HepG2 (cell line): ENCODE data around the gene TSEN54. TPM values are rescaled to one million over a fixed set of nuclear protein-coding genes. Genes with fewer than 3 reads are reported as not detected.

Experiments
- ATF5 ChIP-seq: sonication (generic); formaldehyde crosslinking; IDR thresholded peaks from 2 replicates; pipeline ENCODE4 v1.4.0; 2020; ENCODE audit warnings: mild to moderate bottlenecking, low read depth, missing genetic modification reagents
- ERF ChIP-seq: IDR thresholded peaks from 2 replicates; pipeline ENCODE4 v1.6.1; 2018; ENCODE audit warnings: missing biosample characterization, missing genetic modification reagents
- NFATC3 ChIP-seq: sonication (generic); formaldehyde crosslinking; IDR thresholded peaks from 2 replicates; pipeline ENCODE4 v1.5.1; 2020; ENCODE audit warnings: mild to moderate bottlenecking, missing genetic modification reagents
- POLR2AphosphoS2 ChIP-seq: IDR thresholded peaks from 2 replicates; pipeline ENCODE4 v1.6.1; 2011; ENCODE audit warnings: low read depth, low read length, improper control_type of control experiment
- RXRA ChIP-seq: sonication (generic); formaldehyde crosslinking; IDR thresholded peaks from 2 replicates; pipeline ENCODE4 v1.5.1; 2020; ENCODE audit warnings: missing genetic modification reagents
- SIN3B ChIP-seq: fragments of 150-350 bp; IDR thresholded peaks from 2 replicates; pipeline ENCODE4 v1.6.1; 2014; ENCODE audit warnings: low read length
- SSRP1 ChIP-seq: IDR thresholded peaks from 2 replicates; pipeline ENCODE4 v1.6.1; 2016; ENCODE audit warnings: control low read depth
- SUZ12 ChIP-seq: fragments of 150-350 bp; IDR thresholded peaks from 2 replicates; pipeline ENCODE4 v1.6.1; 2014; ENCODE audit warnings: low read depth, low read length
- THAP9 ChIP-seq: sonication (generic); formaldehyde crosslinking; IDR thresholded peaks from 2 replicates; pipeline ENCODE4; 2020; ENCODE audit warnings: missing genetic modification reagents, mild to moderate bottlenecking, borderline replicate concordance
- TOE1 ChIP-seq: sonication (generic); formaldehyde crosslinking; IDR thresholded peaks from 2 replicates; pipeline ENCODE4 v1.4.0; 2020; ENCODE audit warnings: mild to moderate bottlenecking, missing genetic modification reagents
- ZNF34 ChIP-seq: sonication (generic); formaldehyde crosslinking; IDR thresholded peaks from 2 replicates; pipeline ENCODE4 v1.4.0; 2020; ENCODE audit warnings: mild to moderate bottlenecking, missing genetic modification reagents, borderline replicate concordance
- ZNF652 ChIP-seq: IDR thresholded peaks from 2 replicates; pipeline ENCODE4 v1.6.1; 2016; ENCODE audit warnings: low read depth, borderline replicate concordance
- ZNF850 ChIP-seq: sonication (generic); formaldehyde crosslinking; conservative IDR thresholded peaks from 2 replicates; pipeline ENCODE4 v1.9.0; 2021; ENCODE audit warnings: mild to moderate bottlenecking, missing genetic modification reagents
- ZSCAN31 ChIP-seq: sonication (generic); formaldehyde crosslinking; IDR thresholded peaks from 2 replicates; pipeline ENCODE4 v1.5.0; 2020; ENCODE audit warnings: low read depth, mild to moderate bottlenecking, missing genetic modification reagents
- polyA plus RNA-seq, 8 experiments: library from polyadenylated mRNA; depleted of rRNA in 3 of 8; stranded (reverse) in 7 of 8; unstranded in 1 of 8; fragments of >200 nt; fragmentation: Illumina TruSeq in 4 of 8; extraction: Trizol in 4 of 8; gene quantifications; 2 replicates each; pipeline versions ENCODE4 v1.2.1 to v1.2.3, GENCODE V29; 2011 to 2016; ENCODE audit warnings: low read depth in 4 of 8, missing spikeins in 1 of 8, mixed read lengths in 1 of 8; ENCODE audit not compliant: insufficient read depth in 1 of 8
- total RNA-seq, 5 experiments: library from RNA; depleted of rRNA; stranded (reverse); fragments of >200 nt; fragmentation: Illumina TruSeq; extraction: Trizol; gene quantifications; 2 replicates each; pipeline ENCODE4 v1.2.3, GENCODE V29; 2016; ENCODE audit warnings: low read depth in 1 of 5
- TF ChIP-seq, protein P1 (sequence below), 2 experiments: IDR thresholded peaks; 2 replicates each; pipeline ENCODE4 v1.6.1; 2011 to 2012; ENCODE audit warnings: low read length in 2 of 2, borderline replicate concordance in 1 of 2, low read depth in 1 of 2, mild to moderate bottlenecking in 1 of 2, moderate library complexity in 1 of 2
- TF ChIP-seq, protein P2 (sequence below): fragments of 450-650 bp; IDR thresholded peaks from 2 replicates; pipeline ENCODE4 v1.6.1; 2017; ENCODE audit warnings: mild to moderate bottlenecking
- TF ChIP-seq, protein P3 (sequence below): sonication (generic); formaldehyde crosslinking; IDR thresholded peaks from 2 replicates; pipeline ENCODE4 v1.5.1; 2020; ENCODE audit warnings: missing genetic modification reagents, mild to moderate bottlenecking, borderline replicate concordance

The TSEN54 gene
- total and polyA plus RNA-seq, 2 of the 13 experiments (the other 11 are each of a cell fraction or from before 2014, with no cell fraction given), result 62.9 to 63.3 TPM

DNA sequence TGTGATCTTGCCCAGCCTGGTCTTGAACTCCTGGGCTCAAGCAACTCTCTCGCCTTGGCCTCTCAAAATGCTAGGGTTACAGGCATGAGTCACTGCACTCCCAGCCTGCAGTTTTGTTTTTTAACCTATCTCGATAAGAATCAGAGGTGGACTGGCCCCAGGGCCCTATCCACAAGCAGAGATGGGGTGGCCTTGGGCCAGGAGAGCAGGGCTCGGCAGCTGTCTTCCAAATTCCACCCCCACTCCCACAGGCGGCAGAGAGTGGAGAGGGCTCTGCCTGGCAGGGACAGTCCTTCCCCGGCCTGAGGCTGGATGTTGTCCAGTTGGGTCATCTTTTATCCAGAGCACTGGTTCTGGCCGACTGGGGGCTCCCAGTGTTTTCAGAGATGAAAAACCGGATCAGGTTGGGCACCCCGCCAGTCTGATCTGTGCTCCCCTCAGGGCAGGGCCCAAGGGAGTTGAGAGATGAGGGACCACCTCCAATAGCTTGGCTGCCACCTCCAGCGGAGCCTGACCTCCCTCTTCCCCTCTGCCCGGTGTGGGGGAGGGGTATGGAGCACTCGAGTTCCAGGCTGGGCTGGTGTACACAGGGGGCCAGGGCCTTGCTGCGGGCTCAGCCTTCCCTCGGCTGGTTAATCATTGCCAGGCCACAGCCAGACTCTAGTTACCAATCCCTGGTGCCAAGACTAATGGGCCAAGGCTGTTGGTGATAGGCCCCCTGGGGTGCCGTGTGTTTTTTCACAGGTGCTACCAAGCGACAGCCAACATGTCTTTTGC is 40.9 kb downstream of the TSEN54 start (continued):
- TF ChIP-seq, protein P1, sequence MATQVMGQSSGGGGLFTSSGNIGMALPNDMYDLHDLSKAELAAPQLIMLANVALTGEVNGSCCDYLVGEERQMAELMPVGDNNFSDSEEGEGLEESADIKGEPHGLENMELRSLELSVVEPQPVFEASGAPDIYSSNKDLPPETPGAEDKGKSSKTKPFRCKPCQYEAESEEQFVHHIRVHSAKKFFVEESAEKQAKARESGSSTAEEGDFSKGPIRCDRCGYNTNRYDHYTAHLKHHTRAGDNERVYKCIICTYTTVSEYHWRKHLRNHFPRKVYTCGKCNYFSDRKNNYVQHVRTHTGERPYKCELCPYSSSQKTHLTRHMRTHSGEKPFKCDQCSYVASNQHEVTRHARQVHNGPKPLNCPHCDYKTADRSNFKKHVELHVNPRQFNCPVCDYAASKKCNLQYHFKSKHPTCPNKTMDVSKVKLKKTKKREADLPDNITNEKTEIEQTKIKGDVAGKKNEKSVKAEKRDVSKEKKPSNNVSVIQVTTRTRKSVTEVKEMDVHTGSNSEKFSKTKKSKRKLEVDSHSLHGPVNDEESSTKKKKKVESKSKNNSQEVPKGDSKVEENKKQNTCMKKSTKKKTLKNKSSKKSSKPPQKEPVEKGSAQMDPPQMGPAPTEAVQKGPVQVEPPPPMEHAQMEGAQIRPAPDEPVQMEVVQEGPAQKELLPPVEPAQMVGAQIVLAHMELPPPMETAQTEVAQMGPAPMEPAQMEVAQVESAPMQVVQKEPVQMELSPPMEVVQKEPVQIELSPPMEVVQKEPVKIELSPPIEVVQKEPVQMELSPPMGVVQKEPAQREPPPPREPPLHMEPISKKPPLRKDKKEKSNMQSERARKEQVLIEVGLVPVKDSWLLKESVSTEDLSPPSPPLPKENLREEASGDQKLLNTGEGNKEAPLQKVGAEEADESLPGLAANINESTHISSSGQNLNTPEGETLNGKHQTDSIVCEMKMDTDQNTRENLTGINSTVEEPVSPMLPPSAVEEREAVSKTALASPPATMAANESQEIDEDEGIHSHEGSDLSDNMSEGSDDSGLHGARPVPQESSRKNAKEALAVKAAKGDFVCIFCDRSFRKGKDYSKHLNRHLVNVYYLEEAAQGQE (IDR thresholded peaks at IDR 0.05; ENCODE audit: borderline replicate concordance in 1 of 2, low read depth in 1 of 2, low read length in 2 of 2), result peak in 1 of 2 experiments; percentile 56; a peak in 1 of 4 replicates
- TF ChIP-seq ERF (CRISPR knock-in tag), result peak; percentile 93; the same call in 1 of the 2 replicates
- TF ChIP-seq TOE1 (CRISPR knock-in tag), result 0 out of 2 replicates have a peak, but pooled peaks have one; percentile 88
- TF ChIP-seq ZNF652, result peak; percentile 18; the same call in 1 of the 2 replicates
- TF ChIP-seq NFATC3 (CRISPR knock-in tag), result peak; percentile 66; the same call in 1 of the 2 replicates
- TF ChIP-seq, protein P2, sequence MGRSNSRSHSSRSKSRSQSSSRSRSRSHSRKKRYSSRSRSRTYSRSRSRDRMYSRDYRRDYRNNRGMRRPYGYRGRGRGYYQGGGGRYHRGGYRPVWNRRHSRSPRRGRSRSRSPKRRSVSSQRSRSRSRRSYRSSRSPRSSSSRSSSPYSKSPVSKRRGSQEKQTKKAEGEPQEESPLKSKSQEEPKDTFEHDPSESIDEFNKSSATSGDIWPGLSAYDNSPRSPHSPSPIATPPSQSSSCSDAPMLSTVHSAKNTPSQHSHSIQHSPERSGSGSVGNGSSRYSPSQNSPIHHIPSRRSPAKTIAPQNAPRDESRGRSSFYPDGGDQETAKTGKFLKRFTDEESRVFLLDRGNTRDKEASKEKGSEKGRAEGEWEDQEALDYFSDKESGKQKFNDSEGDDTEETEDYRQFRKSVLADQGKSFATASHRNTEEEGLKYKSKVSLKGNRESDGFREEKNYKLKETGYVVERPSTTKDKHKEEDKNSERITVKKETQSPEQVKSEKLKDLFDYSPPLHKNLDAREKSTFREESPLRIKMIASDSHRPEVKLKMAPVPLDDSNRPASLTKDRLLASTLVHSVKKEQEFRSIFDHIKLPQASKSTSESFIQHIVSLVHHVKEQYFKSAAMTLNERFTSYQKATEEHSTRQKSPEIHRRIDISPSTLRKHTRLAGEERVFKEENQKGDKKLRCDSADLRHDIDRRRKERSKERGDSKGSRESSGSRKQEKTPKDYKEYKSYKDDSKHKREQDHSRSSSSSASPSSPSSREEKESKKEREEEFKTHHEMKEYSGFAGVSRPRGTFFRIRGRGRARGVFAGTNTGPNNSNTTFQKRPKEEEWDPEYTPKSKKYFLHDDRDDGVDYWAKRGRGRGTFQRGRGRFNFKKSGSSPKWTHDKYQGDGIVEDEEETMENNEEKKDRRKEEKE, result no peak
- TF ChIP-seq ZSCAN31 (CRISPR knock-in tag), result no peak; the same call in 1 of the 2 replicates
- TF ChIP-seq SSRP1 (CRISPR knock-in tag), result peak; percentile 83; the same call in 1 of the 2 replicates
- TF ChIP-seq, protein P3, sequence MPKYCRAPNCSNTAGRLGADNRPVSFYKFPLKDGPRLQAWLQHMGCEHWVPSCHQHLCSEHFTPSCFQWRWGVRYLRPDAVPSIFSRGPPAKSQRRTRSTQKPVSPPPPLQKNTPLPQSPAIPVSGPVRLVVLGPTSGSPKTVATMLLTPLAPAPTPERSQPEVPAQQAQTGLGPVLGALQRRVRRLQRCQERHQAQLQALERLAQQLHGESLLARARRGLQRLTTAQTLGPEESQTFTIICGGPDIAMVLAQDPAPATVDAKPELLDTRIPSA (CRISPR knock-in tag), result no peak
- TF ChIP-seq POLR2AphosphoS2, result no peak
- TF ChIP-seq RXRA (CRISPR knock-in tag), result peak; percentile 95
- TF ChIP-seq SUZ12, result no peak
- TF ChIP-seq ATF5 (CRISPR knock-in tag), result no peak
- peak; percentile 81 for TF ChIP-seq THAP9 (CRISPR knock-in tag)
- TF ChIP-seq SIN3B, result no peak
- TF ChIP-seq ZNF34 (CRISPR knock-in tag), result no peak; the same call in 1 of the 2 replicates
- peak; percentile 31; the same call in 1 of the 2 replicates for TF ChIP-seq ZNF850
